Posterior vena cava (tissue), 2 donors: ENCODE data around the gene CYP2E1. TPM values are rescaled to one million over a fixed set of nuclear protein-coding genes. Genes with fewer than 3 reads are reported as not detected.
"Not testable (repeated sequence)": the region's sequence is repeated elsewhere in the genome, so short reads cannot be mapped to it uniquely, and the experiment has no call there.

Experiments used
- DNase-seq: peaks from one replicate; pipeline ENCODE4 v3.0.0-alpha.2; 2020; ENCODE audit warnings: low spot score
- intact Hi-C, 2 donors: fragments of 100-400 bp; cut with DNase I; formaldehyde crosslinking; loops; one replicate each; pipeline versions ENCODE4 v1.14.1 to v1.14.2; 2022 to 2023
- long read RNA-seq, 2 donors: library from polyadenylated mRNA; unstranded; transcript quantifications; one replicate each; pipeline ENCODE4 v2.0.0, GENCODE V29; 2020 to 2021
- total RNA-seq, 2 donors: library from RNA; stranded (reverse); fragmentation: NEBNext Ultra II Directional; extraction: Animal tissue kit (Norgen Biotek cat#: 25700); gene quantifications; one replicate each; pipeline ENCODE4 v1.2.1, GENCODE V29; 2021
- donor health status: DM: yes; HTN: yes; CAD: no.
- donor health status: DM: yes; HTN: yes; CAD: no.

CYP2E1 gene
- total RNA-seq: 1 to 10 TPM; 2.1 to 2.9 TPM
- long read RNA-seq, donor 1, partial matches to known transcripts: 0 of 1 reads
- long read RNA-seq, donor 1, other reads (novel, unspliced or antisense): 0 of 1 reads
- long read RNA-seq, donor 2: 0 reads

GRCh38 chr10:133526957-133527588 is at the start of gene CYP2E1:
CYP2E1 (plus strand) TSS chr10:133527363; CDS start chr10:133527396, 33 bp downstream.
- no peak for DNase-seq

GRCh38 chr10:133481086-133481643 is 46.0 kb upstream of the CYP2E1 start:
- intact Hi-C loops: no loop called here
- DNase-seq: no peak

More at GRCh38 chr10:133526957-133527588, at the start of gene CYP2E1:
- intact Hi-C loops: no loop called here

- DNase-seq: no peak
- intact Hi-C loops: no loop called here
Measured at GRCh38 chr10:133481657-133482056, 45.5 kb upstream of the CYP2E1 start.

- no peak for DNase-seq
- intact Hi-C loops: no loop called here
Measured at GRCh38 chr10:133484818-133485217, 42.3 kb upstream of the CYP2E1 start.

- intact Hi-C loops: no loop called here
- no peak for DNase-seq
Measured at GRCh38 chr10:133487085-133487484, 40.1 kb upstream of the CYP2E1 start.

- intact Hi-C loops: no loop called here
- DNase-seq: no peak
Measured at GRCh38 chr10:133488354-133488753, 38.8 kb upstream of the CYP2E1 start.

GRCh38 chr10:133489816-133490588 is 37.2 kb upstream of the CYP2E1 start:
- intact Hi-C loops: no loop called here
- DNase-seq: no peak

- intact Hi-C loops, DNase-seq: not testable (repeated sequence)
Measured at GRCh38 chr10:133493562-133493961, 33.6 kb upstream of the CYP2E1 start.

- intact Hi-C loops, DNase-seq: not testable (repeated sequence)
Measured at GRCh38 chr10:133497363-133497762, 29.8 kb upstream of the CYP2E1 start.

GRCh38 chr10:133499176-133499575 is 28.0 kb upstream of the CYP2E1 start:
- DNase-seq, intact Hi-C loops: not testable (repeated sequence)

GRCh38 chr10:133500897-133501296 is 26.3 kb upstream of the CYP2E1 start:
- intact Hi-C loops, DNase-seq: not testable (repeated sequence)

GRCh38 chr10:133509700-133510099 is 17.5 kb upstream of the CYP2E1 start:
- intact Hi-C loops: no loop called here
- DNase-seq: no peak

GRCh38 chr10:133511408-133511807 is 15.8 kb upstream of the CYP2E1 start:
- intact Hi-C loops: no loop called here
- no peak for DNase-seq

GRCh38 chr10:133511907-133512528 is 15.1 kb upstream of the CYP2E1 start:
- intact Hi-C loops: no loop called here
- DNase-seq: no peak

GRCh38 chr10:133515471-133515870 is 11.7 kb upstream of the CYP2E1 start:
- intact Hi-C loops: no loop called here
- DNase-seq: no peak

- no peak for DNase-seq
- intact Hi-C loops: no loop called here
Measured at GRCh38 chr10:133516057-133516456, 11.1 kb upstream of the CYP2E1 start.

GRCh38 chr10:133518517-133518916 is 8.6 kb upstream of the CYP2E1 start:
- DNase-seq, intact Hi-C loops: not testable (repeated sequence)

- peak; percentile 94 for DNase-seq
- intact Hi-C loops: no loop called here
Measured at GRCh38 chr10:133520193-133520738, 6.9 kb upstream of the CYP2E1 start.

GRCh38 chr10:133523631-133524203 is 3.4 kb upstream of the CYP2E1 start:
- intact Hi-C loops: no loop called here
- DNase-seq: no peak
